Activated T-cell treated with anti-CD3 and anti-CD28 coated beads for 4 hours (primary cell): ENCODE measurements around the gene PTPRN2.
"Not testable (repeated sequence)": the region's sequence is repeated elsewhere in the genome, so short reads cannot be mapped to it uniquely, and the experiment has no call there.

Source experiments
- DNase-seq: peaks from one replicate; pipeline ENCODE4 v3.0.0-alpha.2; 2020

PTPRN2 gene

GRCh38 chr7:158358926-158359645 lies 228.5 kb downstream of the PTPRN2 start:
- DNase-seq: no peak

DNA sequence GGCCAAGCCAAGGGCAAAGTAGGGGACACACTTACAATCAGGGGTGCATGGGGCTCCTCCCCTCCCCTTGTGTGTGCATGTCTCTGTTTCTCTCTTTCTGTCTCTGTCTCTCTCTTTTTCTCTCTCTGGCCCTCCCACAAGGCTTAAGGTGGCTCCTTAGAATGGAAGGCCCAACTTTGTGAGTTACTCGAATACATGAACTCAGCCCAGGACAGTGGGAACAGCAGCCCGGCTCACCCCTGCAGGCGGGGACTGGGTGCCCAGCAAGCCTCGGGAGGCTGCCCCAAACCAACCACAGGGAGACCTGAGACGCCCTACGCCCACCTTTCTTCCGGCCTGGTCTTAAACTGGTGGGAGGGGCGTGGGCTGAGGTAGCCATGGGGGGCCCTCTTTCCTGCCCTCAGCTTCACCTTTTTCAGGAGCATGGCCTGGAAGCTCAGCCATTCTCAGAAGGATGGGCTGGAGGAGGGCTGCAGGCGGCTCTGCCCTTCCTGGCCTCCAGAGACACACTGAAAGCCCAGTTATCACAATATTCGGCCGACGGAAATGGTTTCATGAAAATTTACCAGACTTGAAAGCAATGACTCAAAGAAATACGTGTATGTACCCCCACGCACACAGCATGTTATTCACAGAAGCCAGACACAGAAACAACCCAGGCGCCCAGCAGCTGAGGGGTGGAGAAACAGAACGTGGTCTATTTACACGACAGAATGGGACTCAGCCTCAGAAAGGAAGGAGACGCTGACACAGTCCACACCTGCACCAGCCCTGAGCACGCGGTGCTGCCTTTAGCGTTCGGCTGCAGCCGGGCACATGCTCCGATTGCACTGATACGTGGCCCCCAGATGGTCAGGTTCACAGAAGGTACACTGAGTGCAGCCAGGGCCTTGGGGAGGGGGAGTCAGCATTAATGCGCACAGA lies 229.5 kb downstream of the PTPRN2 start:
- DNase-seq: no peak

DNA sequence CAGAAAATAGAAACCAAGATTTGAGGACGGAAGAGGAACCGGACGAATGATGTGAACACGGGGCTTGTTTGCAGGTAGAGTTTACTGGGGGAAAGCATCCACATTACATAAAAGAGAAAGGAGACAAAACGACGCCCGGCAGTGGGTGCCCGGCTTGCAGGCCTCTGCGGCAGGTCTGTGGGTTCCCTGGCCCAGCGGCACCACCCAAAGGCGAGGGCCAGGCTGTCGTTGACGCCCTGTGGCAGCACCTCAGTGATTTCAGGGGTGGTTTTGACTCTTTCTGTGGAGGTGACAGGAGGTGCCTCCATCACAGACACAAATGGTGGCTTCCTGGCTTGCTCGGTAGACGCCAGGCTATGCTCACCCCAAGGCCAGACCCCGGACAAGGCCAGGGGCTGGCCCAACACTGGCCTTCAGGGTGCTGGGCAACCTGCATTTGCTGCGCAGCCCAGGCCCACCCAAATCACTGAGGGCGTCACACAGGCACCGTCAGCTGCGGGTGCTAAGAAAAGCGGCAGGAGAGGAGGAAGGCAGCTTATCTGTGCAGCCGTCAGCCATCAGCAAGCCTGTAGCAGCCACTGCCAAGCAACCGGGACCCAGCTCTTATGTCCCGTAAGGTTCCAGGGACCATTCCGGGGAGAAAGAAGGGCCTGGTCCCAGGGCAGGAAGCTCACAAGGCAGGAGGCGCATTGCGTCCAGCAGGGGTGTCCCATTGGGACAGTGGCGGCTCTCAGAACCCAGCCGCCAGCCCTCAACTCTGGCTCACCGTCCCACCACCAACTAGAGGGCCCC lies 230.3 kb downstream of the PTPRN2 start:
- DNase-seq: no peak

DNA sequence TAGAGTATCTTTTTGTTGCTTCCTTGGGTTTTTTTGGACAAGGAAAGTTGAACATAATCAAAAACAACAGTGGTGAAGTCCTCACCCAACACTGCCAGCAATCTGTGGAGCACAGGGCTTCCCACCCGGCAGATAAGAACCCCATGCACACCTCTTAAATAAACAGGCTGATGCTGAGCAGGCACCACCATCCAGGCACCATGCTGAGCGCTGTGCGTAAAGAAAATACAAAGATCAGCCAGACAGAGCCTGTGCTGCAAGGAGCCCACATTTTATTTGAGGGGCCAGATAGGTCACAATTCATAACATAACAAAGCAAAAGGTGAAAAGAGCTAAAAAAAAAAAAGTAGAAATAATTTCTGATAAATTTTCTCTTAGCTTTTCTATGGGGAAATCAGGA lies 231.2 kb downstream of the PTPRN2 start:
- no peak for DNase-seq

- no peak for DNase-seq
Measured at GRCh38 chr7:158355456-158356065, 232.1 kb downstream of the PTPRN2 start.

- DNase-seq: no peak
Measured at GRCh38 chr7:158354861-158355260, 232.8 kb downstream of the PTPRN2 start.

DNA sequence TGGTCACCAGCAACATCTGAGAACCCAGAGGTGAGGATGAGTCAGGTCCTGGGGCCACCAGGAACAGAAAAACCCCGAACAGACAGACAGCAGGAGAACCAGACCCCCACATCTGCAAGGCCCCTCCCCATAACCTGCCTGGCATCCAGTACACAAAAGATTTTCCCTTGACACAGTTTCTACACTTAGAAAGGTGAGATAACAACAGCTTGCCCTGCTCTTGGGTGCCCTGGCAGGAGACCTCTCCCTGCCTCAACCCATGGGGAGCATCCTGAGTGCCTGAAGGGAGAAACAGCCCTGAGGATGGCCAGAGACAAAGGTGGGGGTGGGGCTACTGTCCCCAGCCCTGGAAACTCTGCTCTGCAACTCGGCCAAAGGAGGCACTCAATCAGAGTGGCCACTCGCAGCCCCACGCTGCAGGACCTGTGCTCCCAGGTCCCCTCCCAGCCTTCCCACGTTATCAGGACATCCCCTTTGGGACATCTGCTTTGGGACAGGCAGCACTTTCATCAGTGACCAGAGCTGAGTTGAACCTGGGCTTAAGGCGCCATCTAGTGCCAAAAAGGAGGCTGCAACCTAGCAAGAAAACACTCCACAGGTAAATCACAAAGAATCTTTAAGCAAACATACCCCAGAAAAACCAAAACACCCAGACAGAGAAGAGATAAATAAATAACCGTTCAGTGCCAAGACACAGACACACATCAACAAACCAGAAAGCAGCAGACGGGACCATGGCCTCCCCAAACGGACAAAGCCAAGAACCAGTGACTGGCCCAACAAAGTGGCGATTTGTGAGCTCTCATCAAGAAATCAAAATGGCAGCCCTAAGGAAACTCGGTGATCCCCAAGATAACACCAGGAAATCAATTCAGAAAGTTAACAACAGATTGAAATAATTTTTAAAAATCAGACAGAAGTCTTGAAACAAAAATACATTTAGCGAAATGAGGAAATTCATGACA lies 233.7 kb downstream of the PTPRN2 start:
- DNase-seq: no peak

GRCh38 chr7:158351899-158352729 lies 235.5 kb downstream of the PTPRN2 start:
- not testable (repeated sequence) for DNase-seq

DNA sequence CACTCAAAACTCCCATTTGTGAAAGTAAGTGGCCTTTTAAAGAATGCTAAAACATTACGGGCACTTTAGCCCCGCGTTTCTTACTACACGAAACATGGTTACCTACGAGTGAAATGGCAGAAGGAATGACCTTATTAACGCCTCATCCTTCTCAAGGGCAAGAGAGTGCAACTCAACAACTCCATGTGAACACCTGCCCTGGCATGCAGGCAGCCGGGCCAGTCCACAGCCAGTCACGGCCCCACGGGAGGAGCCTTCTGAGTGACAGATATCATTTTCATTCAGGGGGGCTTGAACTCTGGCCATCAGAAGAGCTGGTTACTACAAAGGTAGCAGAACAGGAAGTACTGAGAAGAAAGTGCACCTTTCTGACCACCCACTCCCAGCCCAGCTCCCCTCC lies 236.1 kb downstream of the PTPRN2 start:
- no peak for DNase-seq

GRCh38 chr7:158351051-158351450 lies 236.6 kb downstream of the PTPRN2 start:
- DNase-seq: no peak

DNA sequence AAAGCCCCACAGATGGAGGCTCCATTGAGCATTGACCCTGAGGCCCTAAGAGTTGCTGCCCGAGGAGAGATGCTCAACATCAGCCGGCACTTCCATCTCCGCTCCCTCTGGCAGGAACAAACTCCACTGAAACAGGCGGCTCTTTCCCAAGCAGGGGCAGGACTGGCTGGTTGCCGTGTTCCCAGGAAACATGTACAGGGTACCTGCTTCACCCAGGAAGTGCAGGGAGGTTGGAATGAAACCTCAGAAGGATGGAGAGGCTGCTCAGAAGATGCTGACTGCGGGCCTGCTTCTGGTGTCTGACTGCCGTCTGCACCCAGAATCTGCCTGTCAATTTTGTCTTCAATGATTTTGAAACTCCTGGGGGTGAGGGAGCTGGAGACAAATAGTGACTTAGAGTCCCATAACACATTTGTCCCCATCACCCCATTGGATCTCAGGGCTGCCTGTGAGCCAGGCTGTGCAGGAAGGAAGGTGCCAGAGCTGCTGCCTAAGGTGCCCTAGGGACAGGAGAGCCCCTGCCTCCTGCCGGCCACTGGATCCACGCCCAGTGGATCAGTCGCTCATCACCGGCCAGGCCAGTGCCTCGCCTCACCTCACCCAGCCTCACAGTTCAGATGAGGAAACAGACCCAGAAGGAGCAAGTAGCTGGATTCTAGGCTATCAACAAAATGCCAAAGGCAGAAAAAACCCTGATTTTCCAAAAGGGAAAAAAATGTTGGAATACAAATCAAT lies 237.3 kb downstream of the PTPRN2 start:
- no peak for DNase-seq

GRCh38 chr7:158348446-158348845 lies 239.2 kb downstream of the PTPRN2 start:
- DNase-seq: no peak

DNA sequence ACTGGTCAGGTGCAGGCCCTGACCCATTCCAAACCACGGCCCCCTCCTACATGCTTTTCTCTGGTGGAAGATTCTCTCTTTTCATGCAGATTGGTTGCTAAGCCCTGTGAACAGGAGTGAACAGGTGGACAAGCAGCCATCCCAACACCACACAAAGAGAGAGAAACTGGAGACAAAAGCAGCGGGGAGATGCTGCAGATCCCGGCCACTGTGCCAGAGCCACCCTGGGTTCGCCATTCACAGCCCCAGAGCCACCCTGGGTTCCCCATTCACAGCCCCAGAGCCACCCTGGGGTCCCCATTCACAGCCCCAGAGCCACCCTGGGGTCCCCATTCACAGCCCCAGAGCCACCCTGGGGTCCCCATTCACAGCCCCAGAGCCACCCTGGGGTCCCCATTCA lies 239.6 kb downstream of the PTPRN2 start:
- not testable (repeated sequence) for DNase-seq

DNA sequence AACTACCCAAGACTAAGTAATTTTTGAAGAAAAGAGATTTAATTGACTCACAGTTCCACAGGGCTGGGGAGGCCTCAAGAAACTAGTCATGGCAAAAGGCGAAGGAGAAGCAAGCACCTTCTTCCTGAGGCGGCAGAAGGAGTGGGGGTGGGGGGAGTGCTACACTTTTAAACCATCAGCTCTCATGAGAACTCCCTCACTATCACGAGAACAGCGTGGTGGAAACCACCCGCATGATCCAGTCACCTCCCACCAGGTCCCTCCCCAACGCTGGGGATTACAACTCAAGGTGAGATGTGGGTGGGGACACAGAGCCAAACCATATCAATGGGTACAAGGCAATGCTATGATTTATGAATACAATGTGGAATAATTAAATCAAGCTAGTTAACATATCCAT lies 241.9 kb downstream of the PTPRN2 start:
- no peak for DNase-seq

- no peak for DNase-seq
Measured at GRCh38 chr7:158344706-158345300, 242.8 kb downstream of the PTPRN2 start.

GRCh38 chr7:158343936-158344455 lies 243.6 kb downstream of the PTPRN2 start:
- no peak for DNase-seq

GRCh38 chr7:158343526-158343925 lies 244.1 kb downstream of the PTPRN2 start:
- DNase-seq: no peak

- DNase-seq: not testable (repeated sequence)
Measured at GRCh38 chr7:158341097-158341496, 246.5 kb downstream of the PTPRN2 start.

DNA sequence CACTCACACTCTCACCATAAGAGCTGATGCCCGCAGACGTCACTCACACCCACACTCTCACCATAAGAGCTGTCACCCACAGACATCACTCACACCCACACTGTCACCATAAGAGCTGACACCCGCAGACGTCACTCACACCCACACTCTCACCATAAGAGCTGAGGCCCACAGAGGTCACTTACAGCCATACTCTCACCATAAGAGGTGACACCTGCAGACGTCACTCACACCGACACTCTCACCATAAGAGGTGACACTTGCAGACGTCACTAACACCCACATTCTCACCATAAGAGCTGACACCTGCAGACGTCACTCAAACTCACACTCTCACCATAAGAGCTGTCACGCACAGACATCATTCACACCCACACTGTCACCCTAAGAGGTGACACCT lies 250.7 kb downstream of the PTPRN2 start:
- DNase-seq: not testable (repeated sequence)
